Middle frontal gyrus (tissue), 1 donor: ENCODE measurements around the gene COL26A1.

Experiments
- DNase-seq: peaks from one replicate; pipeline ENCODE4 v3.0.0-alpha.2; 2015; ENCODE audit warnings: low spot score; ENCODE audit errors: extremely low spot score

COL26A1 gene

DNA sequence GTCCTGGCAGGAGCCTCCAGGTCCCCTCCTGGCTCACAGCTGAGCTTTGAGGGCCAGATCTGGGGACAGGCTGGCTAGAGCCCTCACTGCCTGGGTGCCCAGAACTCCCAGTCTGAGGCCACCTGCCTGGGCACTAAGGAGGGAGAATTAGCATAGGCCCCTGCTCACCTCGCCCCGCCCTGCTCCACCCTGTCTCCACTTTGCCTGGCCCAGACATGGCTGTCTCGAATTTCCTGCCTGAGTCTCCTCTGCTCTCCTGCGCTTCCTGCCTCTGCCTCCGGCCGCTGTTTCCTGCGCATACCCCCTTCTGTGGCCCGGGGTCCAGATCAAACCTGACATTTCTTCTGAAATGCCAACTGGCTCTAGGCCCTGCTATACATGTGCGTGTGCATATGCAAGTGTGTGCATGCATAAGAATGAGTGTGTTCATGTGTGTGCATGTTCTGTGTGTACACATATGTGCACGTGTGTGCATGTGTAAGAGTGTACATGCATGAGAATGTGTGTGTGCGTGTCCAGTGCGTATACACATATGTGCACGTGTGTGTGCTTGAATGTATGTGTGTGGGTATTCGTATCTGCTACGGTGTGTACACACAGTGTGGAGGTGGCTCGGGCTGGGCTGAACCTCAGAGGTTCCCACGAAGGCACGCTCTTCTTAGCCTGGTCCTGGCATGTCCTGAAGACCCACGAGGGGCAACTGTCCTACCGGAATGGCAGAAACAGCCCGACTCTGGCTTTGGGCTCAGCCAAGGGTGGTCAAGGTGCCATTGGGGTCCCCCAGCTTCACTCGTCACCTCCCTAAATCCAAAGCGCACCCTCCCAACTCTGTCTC lies 201.5 kb downstream of the COL26A1 start:
- DNase-seq: no peak

DNA sequence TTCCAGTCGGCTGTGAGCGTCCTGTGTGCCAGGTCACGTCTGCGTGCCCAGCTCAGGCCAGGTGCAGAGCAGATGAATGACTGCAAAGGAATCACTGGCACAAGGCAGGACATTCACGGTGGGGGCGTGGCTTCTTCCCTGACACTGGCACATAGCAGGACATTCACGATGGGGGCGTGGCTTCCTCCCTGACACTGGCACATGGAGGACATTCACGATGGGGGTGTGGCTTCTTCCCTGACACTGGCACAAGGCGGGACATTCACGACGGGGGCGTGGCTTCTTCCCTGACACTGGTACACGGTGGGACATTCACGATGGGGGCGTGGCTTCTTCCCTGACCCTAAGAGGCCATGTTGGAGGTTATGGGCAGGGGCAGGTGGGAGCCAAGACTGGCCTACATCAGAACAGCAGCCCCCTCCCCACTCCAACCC lies 202.1 kb downstream of the COL26A1 start:
- DNase-seq: no peak

DNA sequence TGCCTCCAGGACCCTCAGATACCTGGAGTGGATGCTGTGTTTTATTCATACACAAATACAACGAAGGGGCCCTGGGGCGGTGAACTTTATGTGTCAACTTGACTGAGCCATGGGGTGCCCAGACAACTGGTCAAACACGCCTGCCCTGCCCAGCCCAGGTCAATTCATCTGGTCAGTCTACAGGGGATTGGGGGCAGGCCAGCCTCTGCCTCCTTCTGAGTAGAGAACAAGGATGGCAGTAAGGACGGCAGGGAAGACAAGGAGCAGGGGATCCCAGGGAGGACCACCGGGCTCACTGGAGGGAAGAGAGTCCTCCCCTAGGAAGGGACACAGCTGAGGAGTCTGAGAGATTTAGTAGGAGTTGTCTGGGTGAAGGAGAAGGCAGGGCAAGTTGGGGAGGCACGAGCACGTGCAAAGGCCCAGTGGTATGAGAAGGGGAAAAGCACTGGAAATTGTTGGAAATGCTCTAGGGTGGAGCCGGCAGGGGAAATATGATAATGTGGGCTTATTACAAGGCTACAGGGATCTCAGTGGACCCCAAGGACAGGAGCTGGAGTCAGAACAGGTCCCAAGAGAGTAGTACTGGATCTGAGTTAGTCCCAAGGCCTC lies 203.0 kb downstream of the COL26A1 start:
- DNase-seq: no peak

GRCh38 chr7:101567230-101567629 lies 204.6 kb downstream of the COL26A1 start:
- no peak for DNase-seq

DNA sequence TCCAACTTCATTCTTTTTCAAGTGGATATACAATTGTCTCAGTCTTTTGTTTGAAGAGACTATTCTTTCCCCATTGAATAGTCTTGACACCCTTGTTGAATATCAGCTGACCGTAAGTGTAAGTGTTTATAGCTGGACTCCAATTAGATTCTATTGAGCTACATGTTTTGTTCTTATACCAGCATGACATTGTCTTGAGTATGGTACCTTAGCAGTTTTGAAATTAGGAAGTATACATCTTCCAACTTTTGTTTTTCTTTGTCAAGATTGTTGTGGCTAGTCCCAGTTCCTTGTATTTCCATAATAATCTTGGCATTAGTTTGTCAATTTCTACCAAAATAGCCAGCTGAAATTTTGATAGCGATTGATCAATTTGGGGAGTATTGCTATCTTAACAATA lies 209.5 kb downstream of the COL26A1 start:
- DNase-seq: no peak

DNA sequence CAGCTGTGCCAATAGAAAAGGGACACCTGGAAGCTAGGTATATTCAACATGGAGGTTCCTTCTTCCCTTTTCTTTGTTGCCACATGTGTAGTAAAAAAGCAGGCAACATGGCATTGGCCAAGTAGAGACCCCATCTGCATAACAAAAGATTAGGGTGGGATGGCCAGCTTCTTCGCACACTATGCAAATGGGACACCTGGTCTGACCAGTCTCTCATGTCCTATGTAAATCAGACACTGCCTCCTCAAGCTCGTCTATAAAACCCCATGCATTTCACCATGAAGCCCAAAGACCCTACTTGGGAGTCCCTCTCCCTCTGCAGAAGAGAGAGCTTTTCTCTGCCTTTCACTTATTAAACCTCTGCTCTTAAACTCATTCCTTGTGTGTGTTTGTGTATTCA lies 212.5 kb downstream of the COL26A1 start:
- no peak for DNase-seq

DNA sequence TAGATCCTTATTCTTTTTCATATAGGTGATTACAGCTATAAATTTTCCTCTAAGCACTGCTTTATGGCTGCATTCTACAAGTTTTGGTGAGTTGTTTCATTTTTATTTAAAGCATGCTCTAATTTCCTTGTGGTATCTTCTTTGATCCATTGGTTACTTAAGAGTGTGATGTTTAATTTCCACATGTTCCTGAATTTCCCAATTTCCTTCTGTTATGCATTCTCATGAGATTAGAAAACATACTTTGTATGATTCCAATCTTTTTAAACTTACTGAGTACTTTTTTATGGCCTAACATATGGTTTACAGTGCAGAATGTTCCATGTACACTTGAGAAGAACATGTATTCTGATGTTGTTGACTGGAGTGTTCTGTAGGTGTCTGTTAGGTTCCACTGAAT lies 213.0 kb downstream of the COL26A1 start:
- no peak for DNase-seq

DNA sequence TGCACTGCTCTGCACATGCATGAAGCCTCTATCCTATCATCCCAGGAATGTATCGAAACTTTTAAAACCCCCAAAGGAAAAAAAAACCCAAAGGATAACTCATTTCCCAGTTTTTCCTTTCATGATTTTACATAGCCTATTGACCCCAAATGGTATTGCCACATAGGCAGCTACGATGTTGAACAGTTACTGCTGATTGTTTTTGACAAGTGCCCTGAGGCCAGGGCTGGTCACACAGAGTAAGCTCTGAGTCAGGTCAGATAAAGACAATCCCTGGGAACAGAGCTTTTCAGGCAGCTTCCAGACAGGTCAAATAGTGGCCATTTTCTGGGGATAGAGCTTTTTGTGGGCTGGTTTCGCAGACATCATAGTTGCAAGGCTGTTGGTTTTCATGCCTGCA lies 214.3 kb downstream of the COL26A1 start:
- no peak for DNase-seq

GRCh38 chr7:101578552-101578951 lies 215.9 kb downstream of the COL26A1 start:
- DNase-seq: no peak

GRCh38 chr7:101580596-101580995 lies 217.9 kb downstream of the COL26A1 start:
- no peak for DNase-seq

- no peak for DNase-seq
These were observed 219.2 kb downstream of the COL26A1 start for GRCh38 chr7:101581891-101582290.

- DNase-seq: no peak
These were observed 220.3 kb downstream of the COL26A1 start for GRCh38 chr7:101582971-101583370.

GRCh38 chr7:101586078-101586905 lies 223.6 kb downstream of the COL26A1 start:
- DNase-seq: no peak

DNA sequence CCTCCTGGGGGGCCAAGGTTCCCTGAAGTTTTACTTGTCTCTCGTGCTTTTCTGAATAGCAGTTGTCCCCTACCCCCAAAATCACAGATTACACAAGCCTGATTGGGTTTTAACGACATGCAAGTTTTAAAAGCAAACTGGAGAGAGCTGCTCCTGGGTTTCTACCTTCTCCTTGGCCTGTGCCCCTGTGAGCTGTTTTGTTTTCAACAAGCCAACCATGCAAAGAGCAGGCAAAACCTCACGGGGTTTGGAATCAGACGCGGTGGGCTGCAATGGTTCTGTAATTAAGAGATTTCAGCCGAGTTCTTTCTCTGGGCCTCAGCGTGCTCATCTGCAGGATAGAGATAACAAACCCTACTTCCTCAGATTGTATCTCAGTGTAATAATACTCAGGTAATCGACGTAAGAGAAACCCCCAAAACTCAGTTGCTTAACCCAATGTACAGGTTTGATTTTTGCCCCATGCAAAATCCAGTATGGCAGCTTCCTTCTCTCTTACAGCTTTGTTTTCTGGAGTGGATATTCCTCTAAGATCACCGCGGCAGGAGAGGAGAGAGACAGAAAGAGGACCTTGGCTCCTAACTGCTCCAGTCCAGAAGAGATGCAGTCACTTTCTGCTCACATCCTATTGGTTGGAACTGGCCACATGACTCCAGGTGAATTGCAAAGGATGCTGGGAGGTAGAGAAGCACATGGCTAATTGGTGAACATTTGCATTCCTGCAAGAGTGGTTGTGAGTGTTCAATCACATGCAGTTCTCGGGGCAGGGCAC lies 224.4 kb downstream of the COL26A1 start:
- DNase-seq: no peak

DNA sequence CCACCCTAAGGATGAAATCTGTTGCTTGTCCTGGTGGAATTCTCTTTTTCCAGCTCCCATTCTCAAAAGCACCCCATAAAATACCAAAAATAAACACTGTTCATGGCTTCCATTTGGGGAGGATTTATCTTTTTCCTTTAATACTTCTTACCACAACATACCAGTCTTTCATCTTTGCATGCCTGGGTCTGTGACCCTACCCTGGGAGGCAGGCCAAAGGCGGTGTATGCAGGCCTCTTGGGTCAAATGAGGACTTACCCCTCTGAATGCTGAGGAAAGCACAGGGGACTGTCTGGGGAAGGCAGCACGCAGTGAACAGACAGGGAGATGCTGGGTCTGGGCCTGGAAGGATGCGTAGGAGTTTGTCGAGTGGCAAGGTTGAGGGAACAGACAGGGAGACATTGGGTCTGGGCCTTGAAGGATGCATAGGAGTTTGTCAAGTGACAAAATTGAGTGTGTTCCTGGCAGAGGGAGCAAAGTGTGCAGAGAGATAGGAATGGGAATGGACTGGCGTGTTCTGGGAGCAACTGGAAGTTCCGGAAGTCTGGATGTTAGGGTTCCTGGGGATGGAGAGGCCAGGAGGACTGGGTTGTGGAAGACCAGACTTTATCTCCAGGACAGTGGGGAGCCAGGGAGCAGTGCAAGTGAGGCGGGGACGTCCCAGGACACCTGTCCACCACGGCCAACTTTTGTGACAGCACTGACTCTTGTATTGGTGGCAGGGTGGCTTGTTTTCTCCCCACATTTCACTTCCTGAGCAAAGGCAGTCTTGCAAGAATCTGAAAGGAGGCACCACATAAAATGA lies 225.7 kb downstream of the COL26A1 start:
- no peak for DNase-seq

- no peak for DNase-seq
These were observed 226.4 kb downstream of the COL26A1 start for GRCh38 chr7:101589052-101589451.

DNA sequence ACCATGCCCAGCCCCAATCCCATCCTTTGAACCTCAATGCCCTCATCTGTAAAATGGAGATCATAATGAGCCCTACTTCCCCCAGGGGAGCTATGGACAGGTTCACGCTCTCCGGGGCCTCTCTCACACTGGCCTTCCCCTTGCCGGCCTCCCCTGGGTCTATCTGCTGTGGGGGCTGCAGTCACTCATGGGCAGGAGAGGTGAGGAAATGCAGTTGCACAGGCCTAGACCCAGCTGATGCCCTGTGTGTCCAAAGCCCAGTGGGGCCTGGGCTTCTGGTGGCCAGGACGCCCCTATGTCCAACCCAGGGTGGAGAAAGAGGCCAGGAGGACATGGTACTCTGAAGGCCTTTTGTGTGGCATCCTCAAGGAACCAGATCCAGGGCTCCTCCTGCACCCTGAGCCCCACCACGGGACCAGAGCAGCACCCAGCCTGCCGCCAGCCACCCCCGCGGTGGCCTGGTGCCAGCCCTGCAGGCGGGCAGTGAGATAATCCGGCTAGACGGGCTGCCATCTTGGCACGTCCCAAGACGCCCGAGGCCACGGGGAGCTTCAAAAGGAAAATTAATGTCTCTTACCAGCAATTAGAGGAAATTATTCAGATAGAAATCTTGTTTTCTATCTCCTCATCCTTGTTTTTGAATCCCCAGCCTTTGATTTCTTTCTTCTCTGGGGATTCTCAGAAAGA lies 227.4 kb downstream of the COL26A1 start:
- DNase-seq: no peak

DNA sequence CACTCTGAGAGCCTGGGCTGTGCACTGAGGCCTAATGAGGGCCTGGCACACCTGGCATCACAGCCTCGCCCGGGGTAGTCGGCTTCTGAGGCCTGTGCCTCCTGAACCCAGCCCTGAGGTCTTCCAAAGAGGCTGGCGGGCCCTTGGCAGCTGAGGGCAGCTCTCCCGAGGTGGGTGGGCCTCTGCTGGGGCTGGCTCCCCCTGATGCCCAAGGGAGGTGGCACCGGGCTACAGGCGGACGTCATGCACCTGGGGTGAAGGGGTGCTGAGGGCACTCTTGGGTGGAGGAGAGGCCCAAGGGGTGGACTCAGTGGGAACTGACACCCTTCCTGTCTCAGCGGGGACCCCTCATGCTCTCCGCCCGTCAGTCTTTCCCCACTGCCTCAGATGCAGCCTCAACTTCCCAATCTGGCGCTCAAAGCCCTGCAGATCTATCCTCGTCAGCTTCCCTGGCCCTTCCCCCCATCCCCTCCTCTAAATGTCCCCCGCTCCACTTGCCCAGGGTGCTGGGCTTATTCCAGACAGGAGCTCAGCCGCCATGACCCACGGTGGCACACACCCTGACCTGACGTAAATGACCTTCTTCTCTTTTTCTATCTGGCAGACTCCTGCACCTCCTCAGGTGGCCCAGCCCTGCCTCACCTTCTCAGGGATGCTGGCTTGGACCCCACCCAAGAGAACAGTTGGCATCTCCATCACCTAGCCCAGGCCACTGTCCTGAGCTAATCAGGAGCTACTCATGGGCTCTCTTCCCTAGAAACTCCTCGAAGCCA lies 228.2 kb downstream of the COL26A1 start:
- no peak for DNase-seq

DNA sequence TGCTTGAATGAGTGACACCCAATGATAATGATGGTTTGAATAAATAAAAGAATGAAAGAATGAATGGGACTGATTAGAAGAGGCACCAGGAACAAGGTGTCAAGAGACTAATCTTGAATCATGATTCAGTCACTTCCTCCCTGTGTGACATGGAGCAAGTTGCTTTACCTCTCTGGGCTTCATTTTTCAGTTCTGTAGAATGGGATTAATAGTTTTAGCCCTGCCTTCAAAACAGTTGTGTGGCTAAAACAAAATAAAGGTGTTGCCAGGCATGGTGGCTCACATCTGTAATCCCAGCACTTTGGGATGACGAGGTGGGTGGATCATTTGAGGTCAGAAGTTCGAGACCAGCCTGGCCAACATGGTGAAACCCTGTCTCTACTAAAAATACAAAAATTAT lies 228.8 kb downstream of the COL26A1 start:
- DNase-seq: no peak
